Retinal pigment epithelial cell (primary cell): Measurements from ENCODE around the gene LRRC23.
"Not testable (repeated sequence)": the region's sequence is repeated elsewhere in the genome, so short reads cannot be mapped to it uniquely, and the experiment has no call there.

Experiments used
- DNase-seq: peaks from one replicate; pipeline ENCODE4 v3.0.0-alpha.2; 2010; ENCODE audit warnings: low read depth
- H3K4me3 ChIP-seq: 2 replicates; pipeline ENCODE4 v1.5.1; 2011; ENCODE audit warnings: mild to moderate bottlenecking, low read length, control low read depth, moderate library complexity
- TF ChIP-seq, protein P1 (sequence below): conservative IDR thresholded peaks from 2 replicates; pipeline ENCODE4 v1.5.1; 2011; ENCODE audit warnings: low read depth, low read length, control low read depth, inconsistent platforms

The LRRC23 gene

GRCh38 chr12:6869049-6870021, 35.3 kb upstream of the LRRC23 start:
- TF ChIP-seq, protein P1, sequence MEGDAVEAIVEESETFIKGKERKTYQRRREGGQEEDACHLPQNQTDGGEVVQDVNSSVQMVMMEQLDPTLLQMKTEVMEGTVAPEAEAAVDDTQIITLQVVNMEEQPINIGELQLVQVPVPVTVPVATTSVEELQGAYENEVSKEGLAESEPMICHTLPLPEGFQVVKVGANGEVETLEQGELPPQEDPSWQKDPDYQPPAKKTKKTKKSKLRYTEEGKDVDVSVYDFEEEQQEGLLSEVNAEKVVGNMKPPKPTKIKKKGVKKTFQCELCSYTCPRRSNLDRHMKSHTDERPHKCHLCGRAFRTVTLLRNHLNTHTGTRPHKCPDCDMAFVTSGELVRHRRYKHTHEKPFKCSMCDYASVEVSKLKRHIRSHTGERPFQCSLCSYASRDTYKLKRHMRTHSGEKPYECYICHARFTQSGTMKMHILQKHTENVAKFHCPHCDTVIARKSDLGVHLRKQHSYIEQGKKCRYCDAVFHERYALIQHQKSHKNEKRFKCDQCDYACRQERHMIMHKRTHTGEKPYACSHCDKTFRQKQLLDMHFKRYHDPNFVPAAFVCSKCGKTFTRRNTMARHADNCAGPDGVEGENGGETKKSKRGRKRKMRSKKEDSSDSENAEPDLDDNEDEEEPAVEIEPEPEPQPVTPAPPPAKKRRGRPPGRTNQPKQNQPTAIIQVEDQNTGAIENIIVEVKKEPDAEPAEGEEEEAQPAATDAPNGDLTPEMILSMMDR = peak; percentile 93
- no peak for DNase-seq
- peak overlapping the region; percentile 94 for H3K4me3 ChIP-seq

- not testable (repeated sequence) for DNase-seq
Measured at GRCh38 chr12:6870304-6870703, 34.3 kb upstream of the LRRC23 start.

GRCh38 chr12:6871052-6871957, 33.3 kb upstream of the LRRC23 start:
- no peak for DNase-seq
- peak overlapping the region; percentile 78 for H3K4me3 ChIP-seq
- TF ChIP-seq, protein P1 = no peak

More at GRCh38 chr12:6870304-6870703, 34.3 kb upstream of the LRRC23 start:
- H3K4me3 ChIP-seq = not testable (repeated sequence)

DNA sequence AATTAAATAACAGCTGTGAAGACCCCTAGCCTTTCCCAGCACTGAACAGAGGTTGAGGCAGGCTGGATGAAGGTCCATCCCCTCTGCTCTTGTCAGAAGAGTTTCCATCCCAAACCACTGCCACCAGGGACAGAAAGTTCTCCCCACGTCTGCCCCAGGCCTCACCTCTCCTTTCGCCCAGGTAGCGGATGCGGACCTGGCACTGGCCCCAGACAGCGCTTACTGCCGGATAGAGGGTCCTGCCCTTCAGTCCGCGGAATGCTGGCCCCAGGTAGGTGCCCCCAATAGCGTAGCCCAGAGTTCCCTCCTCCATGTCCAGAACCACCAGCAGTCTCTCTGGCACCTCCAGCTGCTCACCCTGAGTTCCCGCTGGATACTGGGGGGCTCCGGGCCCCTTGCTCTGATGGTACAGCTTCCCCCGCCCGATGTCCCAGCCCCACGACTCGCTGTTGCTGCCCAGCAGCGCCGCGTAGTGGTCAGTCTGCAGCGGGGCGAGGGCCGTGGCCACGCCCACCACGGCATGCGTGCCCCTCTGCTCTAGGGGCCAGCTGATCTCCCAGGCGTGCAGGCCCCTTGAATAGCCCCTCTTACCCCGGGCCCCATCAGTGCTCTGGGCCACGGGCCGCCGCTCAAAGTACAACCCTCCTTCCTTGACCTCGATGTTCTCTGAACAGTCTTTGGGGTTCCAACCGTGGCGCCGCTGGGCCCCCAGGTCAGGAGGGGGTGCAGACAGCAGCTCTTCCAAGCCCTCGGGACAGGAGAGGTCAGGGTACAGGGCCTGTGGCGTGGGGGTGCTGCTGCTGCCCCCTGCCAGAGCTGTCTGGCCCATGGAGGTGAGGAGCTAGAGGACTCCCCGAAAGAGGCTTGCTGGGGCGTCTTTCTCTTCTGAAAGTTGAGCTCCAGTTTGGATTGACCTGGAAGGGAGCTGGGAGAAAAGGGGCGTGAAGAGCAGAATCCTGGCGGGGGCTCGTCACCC, 32.3 kb upstream of the LRRC23 start:
- DNase-seq = no peak
- peak overlapping the region; percentile 78 for H3K4me3 ChIP-seq
- TF ChIP-seq, protein P1 = peak; percentile 97

DNA sequence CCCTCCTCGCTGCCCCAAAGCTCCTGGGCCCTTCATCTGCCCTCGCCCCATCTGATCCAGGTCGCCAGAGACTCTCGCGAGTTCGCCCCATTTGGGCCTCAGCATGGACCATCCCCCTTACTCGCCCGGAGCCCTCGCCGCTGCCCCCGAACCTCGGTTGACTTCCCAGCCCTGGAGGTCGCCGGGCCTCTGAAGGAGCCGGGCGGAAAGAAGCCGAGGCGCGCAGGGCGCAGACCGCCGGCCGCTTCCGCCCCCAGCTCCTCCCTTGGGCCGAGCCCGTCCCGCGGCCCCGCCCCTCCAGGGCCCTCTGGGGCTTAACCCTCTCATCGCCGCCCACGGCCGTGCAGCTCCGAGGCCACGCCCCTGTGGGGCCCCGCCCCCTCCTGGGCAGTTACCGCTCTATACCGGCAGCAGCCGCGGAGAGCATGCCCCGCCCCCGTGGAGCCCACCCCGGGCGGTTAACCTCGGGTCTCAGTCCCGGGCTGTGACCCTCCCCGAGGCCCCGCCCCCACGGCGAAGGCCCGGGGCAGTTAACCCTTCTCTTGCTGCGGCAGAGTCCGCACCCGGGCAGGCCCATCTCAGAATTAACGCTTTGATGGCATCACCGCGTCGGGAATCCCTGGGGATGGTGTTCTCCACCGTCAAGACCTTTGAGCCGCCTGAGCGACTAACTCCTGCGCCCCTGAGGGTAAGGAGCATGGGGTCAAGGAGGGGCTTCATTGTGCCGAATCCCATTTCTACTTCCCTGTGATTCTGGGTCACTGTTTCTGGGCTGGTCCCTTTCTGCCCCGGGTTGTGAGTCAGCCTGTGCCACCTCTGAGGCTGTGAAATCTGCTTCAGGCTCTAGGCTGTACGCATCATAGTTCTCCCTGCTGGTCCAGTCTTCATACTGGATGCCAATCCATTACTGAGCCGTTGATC, 31.3 kb upstream of the LRRC23 start, which contains the start of gene SPSB2:
TSS of gene SPSB2 (minus strand) at position 210 of the 921 bp plus-strand sequence. CDS start 402 bp downstream, outside the sequence.
- TF ChIP-seq, protein P1 = no peak
- DNase-seq = peak; percentile 84
- peak within 1 kb of the TSS; percentile 78 for H3K4me3 ChIP-seq

- DNase-seq = not testable (repeated sequence)
- peak overlapping the region; percentile 78 for H3K4me3 ChIP-seq
Measured at GRCh38 chr12:6874015-6874368, 30.6 kb upstream of the LRRC23 start.

DNA sequence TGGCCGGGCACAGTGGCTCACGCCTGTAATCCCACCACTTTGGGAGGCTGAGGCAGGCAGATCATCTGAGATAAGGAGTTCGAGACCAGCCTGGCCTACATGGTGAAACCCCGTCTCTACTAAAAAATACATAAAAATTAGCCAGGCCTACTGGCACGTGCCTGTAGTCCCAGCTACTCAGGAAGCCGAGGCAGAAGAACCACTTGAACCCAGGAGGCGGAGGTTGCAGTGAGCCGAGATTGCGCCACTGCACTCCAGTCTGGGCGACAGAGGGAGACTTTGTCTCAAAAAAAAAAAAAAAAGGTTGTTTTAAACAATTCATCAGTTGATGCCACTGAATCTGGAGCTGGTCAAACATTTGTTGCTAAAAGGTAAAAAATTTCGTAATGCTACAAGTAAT, 24.8 kb upstream of the LRRC23 start:
- not testable (repeated sequence) for DNase-seq

More for the DNA sequence above, 24.8 kb upstream of the LRRC23 start:
- not testable (repeated sequence) for H3K4me3 ChIP-seq
